GM19043 (cell line): ENCODE measurements around the gene TNFRSF25.
"Not testable (repeated sequence)": the region's sequence is repeated elsewhere in the genome, so short reads cannot be mapped to it uniquely, and the experiment has no call there.

ENCODE experiments used
- ATAC-seq: cut with Tn5 transposase; IDR thresholded peaks from one replicate; pipeline ENCODE4 v1.9.1; 2021; ENCODE audit warnings: low read depth; ENCODE audit not compliant: unreplicated experiment

The TNFRSF25 gene

DNA sequence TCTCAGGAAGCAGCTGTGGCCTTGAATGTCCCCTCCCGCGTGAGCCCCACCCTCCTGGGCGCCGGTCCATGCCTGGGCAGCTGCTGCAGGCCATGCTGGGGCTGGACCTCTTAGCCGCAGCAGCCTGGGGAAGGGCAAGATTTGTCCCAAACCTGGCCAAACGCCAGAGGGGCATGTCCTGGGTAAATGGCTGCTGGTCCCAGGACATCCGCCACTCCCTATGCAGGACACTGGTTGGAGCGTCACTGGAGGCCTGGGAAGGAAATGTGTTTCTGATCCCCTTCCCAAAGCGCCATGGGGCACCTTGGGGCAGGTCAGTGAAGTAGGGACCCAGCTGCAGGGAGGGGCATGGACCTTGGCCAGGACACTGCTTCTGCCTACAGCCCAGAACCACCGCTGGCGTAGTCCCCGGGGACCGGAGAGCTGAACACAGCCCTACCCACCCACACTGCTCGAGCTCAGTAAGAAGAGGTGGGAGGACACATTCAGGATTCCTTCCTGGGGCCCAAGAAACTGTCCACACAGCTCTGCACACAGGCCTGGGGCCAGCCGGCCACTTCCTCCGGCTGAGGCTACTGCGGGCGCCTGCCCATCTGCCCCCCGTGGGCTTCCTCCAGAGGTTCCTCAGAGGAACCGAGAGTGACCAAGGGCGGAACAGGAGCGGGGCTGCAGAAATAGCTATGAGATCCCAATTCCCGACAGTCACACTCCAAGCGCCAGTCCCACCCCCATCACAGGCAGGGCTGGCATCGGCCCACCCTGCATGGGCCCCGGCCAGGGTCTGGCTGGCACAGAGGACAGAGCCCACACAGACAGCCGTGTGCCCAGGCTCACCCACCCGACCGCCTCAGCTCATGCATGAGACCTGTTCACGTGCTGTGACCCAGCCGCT is 36.3 kb upstream of the TNFRSF25 start:
- ATAC-seq = no peak

DNA sequence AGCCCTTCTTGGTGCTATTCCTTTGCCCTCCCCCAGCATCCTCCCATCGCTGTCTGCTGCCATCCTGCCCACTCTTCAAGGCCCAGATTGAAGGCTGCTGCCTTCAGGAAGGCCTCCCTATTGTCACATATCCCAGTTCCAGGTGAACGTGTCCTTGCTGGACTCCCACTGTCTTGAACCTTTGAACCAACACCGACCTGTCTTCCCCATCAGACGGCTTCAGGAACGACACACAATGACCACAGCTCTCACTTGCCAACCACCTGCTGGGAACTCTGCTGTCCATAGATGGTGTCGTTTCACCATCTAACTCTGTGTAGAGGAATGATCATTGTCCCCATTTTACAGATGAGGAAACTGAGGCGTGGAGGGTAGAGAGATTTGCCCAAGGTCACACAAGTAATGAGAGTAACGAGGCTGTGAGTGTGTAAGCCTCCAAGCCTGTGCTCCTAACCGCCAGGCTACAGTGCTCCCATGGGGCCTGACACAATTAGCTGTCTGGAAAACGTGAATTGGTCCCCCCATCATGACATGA is 35.4 kb upstream of the TNFRSF25 start:
- ATAC-seq = no peak

- ATAC-seq = no peak
Measured at GRCh38 chr1:6500544-6501278, 34.7 kb upstream of the TNFRSF25 start.

DNA sequence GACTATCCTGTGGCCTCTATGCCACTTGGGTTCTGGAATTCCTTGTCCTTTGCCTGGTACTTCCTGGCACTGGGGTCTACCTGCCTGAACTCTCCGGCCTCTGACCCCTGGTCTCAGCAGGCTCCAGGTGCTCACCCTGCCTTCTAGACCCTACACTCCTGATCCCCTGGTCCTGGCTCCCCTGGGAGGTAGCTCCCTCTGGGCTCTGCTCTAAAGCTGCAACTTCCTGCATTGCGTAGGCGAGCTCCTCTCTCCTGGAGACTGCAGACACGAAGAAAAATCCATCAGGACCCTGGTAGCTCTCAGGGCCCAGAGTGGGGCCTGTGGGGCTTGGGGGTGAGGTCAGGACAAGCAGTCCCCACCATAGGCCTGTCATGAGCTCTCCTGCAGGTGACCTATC is 33.3 kb upstream of the TNFRSF25 start:
- no peak for ATAC-seq

- ATAC-seq = no peak
Measured at GRCh38 chr1:6498576-6499111, 32.7 kb upstream of the TNFRSF25 start.

DNA sequence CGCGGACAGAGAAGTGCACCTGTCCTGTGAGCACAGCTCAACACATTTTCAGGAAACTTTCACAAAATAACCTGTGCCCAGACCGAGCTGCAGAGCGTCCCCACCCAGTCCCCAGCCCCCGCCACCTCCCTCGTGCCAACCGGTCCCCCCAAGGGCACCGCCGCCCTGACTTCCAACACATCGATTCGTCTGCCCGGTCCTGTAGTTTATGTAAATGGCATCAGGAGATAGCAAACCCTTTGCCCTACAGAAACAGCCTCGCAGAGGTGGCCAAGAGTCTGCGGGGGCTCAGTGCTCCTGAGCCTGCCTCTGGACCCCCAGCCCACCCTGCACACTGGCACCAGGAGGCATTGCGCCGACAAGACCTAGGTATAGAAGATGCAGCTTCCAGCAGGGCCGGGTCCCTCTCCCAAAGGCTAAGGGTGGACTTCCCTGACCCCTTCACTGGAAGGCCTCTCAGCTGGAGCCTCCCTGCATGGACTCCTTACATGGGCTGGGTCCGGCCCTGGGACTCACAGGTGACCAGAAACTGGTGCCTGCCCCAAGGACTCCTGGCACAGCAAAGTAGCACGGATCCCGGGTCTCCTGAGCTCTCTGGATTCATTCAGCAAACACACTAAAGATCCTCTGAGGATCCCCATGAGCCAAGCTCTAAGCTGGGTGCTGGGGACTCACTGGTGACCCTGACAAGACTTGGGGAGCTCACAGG is 32.0 kb upstream of the TNFRSF25 start:
- no peak for ATAC-seq

- no peak for ATAC-seq
Measured at GRCh38 chr1:6497215-6497866, 31.4 kb upstream of the TNFRSF25 start.

GRCh38 chr1:6496890-6497214 is 30.9 kb upstream of the TNFRSF25 start:
- ATAC-seq = no peak

DNA sequence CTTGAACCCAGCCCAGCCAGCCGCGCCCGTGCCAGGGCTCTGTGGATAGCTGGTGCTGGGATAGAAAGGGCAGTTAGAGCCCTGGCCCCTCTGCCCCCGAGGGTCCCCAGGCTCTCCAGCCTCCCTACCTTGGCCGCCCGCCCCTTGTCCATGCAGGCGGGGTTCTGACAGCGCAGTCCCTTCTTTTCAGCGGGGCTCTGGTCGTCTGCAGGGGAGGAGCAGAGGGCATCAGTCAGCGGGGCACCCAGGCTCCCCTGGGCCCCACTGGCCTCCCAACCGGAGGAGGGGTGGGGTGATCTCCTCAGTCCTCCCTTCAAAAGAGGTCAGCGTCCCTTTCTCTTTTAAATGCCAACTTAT is 30.4 kb upstream of the TNFRSF25 start:
- no peak for ATAC-seq

DNA sequence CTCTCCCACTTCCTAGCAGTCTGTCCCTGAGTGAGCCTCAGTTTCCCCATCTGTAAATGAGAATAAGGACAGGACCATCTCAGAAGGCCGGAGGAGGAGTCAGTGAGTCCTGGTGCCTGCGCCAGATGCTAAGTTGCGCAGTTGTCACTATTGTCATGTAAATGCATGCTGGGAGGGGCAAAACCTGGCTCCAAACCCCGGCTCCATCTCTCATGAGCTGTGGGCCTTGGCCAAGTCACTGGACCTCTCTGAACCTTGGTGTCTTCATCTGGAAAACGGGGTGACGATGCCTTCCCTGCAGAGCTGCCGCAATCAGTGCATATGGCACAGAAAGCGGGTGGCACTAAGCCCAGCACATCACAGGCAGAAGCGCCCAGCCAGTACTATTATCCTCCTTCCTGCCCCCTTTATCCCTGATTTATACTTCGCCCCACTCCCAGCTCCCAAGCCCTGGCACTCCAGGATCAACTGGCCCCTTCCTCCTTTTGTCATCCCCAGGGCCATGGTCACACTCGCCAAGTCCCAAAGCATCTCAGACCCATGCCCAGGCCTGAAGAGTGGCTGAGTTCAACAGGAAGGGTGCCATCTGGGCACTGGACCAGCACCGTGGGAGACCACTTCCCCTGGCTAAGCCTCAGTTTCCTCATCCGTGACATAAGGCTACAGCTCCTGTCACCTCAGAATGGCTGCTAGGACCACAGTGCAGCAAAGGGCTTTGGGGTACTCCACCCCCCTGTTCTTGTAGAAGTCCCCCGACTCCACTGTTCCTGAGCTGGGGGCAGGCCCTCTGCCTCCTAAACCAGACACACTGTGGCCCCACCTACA is 29.8 kb upstream of the TNFRSF25 start:
- ATAC-seq = no peak

GRCh38 chr1:6495041-6495441 is 29.1 kb upstream of the TNFRSF25 start:
- ATAC-seq = no peak

DNA sequence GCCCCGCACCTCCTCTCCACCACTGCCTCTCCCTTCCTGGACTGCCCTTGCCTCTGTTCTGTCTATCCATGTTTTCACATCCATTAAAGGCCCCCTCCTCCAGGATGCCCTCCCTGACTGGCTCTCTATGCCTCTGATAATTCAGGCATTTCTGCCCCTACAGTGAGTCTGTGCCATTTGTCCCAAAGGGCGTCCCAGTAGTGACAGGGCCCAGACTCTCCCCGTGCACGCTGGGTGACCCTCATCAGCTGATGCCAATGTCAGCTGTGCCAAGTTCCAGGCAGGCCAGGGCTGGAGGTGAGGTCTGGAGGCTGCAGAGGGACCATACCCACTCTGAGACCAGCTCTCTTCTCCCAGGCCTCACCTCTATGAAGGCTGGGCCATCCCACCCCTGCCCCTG is 28.7 kb upstream of the TNFRSF25 start:
- ATAC-seq = no peak

- not testable (repeated sequence) for ATAC-seq
Measured at GRCh38 chr1:6493834-6494223, 27.9 kb upstream of the TNFRSF25 start.

GRCh38 chr1:6491966-6492365 is 26.0 kb upstream of the TNFRSF25 start:
- ATAC-seq = no peak

DNA sequence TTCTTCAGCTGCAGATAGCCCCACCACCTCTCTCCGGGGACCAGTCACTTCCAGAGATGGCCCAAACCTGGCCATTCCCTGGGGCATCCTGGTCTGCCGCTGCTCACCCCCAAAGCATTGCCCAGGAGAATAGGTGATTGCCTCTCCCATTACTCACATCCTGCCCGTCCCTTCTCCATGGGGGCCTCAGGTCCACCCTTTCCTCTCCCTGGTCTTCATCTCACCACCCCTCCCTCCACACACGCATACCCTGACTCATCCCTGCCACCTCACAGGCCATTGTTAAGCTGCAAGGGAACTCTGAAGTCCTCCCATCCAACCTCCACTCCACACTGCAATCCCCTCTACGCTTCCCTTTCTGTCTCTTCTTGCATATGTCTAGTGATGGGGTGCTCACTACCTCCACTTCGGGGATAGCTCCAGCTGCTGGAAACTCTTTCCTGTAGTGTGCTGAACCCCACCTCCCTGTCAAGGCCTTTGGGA is 25.5 kb upstream of the TNFRSF25 start, which contains the start of gene PLEKHG5:
Gene PLEKHG5, minus strand, starts transcription at position 188 of the 483 bp plus-strand sequence. CDS start 14,096 bp downstream, outside the sequence.
- no peak for ATAC-seq

- no peak for ATAC-seq
Measured at GRCh38 chr1:6491081-6491449, 25.1 kb upstream of the TNFRSF25 start.

GRCh38 chr1:6490181-6491080 is 24.5 kb upstream of the TNFRSF25 start:
- no peak for ATAC-seq

GRCh38 chr1:6489799-6490180 is 23.8 kb upstream of the TNFRSF25 start:
- ATAC-seq = peak; percentile 50
